ENCODE measurements around the gene RUBCN.

Gene RUBCN

DNA sequence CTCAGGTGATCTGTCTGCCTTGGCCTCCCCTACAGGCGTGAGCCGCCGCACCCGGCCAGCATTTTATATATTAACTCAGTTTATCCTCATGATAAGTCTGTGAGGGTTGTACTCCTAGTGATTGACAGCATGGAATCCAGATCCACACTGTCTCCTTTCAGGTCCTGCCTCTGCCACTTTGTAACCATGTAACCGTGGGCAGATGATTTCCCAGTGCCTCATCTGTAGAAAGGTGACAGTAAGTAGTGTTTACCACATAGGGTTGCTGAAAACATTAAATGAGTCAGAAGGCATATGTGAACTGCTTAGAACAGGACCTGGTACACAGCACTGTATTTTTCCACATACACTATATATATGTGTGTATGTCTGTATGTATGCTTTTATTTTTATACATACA lies 15.4 kb upstream of the RUBCN start:
- Histone ChIP-seq H3K4me2 (peak overlapping the region; percentile 79), H3K27me3 (ENCODE audit: insufficient read depth, low read depth) (no peaks in the 10 kb centered on the region), H3K79me2 (ENCODE audit: insufficient read depth, low read depth) (peaks cover 43% of the 10 kb centered on the region), H3K36me3 (ENCODE audit: insufficient read depth) (no peaks in the 10 kb centered on the region), H3K9ac (peak overlapping the region; percentile 38; the same call in 1 of the 2 replicates), H3K4me3 (IDR thresholded peaks at IDR 0.05; ENCODE audit: insufficient read depth, low read depth, low read length) (no peak overlapping the region), H2AFZ (ENCODE audit: low read depth) (no peak overlapping the region), H4K20me1 (ENCODE audit: insufficient read depth) (peaks cover 28% of the 10 kb centered on the region), H3K4me1 (ENCODE audit: low read depth, poor library complexity, severe bottlenecking) (peaks cover 32% of the 10 kb centered on the region), H3K27ac (no peak overlapping the region)
- TF ChIP-seq, protein P1, sequence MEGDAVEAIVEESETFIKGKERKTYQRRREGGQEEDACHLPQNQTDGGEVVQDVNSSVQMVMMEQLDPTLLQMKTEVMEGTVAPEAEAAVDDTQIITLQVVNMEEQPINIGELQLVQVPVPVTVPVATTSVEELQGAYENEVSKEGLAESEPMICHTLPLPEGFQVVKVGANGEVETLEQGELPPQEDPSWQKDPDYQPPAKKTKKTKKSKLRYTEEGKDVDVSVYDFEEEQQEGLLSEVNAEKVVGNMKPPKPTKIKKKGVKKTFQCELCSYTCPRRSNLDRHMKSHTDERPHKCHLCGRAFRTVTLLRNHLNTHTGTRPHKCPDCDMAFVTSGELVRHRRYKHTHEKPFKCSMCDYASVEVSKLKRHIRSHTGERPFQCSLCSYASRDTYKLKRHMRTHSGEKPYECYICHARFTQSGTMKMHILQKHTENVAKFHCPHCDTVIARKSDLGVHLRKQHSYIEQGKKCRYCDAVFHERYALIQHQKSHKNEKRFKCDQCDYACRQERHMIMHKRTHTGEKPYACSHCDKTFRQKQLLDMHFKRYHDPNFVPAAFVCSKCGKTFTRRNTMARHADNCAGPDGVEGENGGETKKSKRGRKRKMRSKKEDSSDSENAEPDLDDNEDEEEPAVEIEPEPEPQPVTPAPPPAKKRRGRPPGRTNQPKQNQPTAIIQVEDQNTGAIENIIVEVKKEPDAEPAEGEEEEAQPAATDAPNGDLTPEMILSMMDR (conservative IDR thresholded peaks at IDR 0.05; ENCODE audit: low read depth, low read length), result no peak

DNA sequence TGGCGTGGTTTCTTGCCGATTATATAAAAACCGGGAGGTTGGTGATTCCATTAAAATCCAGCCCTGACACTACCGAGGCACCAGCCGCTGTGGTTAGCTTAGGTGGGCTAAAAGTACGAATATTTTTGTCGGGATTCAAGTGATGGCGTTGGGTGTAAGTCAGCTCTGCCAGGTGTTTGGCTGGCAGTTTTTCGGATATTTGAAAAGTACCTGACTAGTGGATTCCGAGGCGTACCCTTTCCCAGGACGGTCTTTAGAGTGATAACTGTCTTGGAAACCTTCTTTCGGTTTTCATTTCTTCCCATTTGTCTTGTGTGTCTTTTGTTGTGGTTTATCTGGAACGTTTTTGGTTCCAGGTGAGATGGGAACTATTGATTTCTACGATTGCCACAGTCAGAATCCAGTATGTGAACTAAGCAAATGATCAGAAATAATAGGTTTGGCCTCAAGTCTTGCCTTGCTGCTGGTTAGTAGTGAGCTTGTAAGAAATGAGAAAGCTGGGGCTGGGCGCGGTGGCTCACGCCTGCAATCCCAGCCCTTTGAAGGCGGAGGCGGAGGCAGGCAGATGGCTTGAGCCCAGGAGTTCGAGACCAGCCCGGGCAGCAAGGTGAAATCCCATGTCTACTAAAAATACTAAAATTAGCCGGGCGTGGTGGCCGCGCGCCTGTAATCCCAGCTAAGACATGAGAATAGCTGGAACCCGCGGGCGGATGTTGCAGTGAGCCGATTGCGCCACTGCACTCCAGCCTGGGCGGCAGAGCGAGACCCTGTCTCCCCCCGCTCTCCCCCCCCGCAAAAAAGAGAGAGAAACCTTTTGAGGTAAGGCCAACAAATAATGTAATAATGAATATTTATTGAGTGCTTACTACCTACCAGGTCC lies 14.4 kb upstream of the RUBCN start:
- H3K4me2 ChIP-seq, result peak overlapping the region; percentile 79
- H3K27me3 ChIP-seq (ENCODE audit: insufficient read depth, low read depth), result no peaks in the 10 kb centered on the region
- H4K20me1 ChIP-seq (ENCODE audit: insufficient read depth), result peaks cover 28% of the 10 kb centered on the region
- H3K27ac ChIP-seq, result peak overlapping the region; percentile 31; the same call in 1 of the 2 replicates
- H3K4me1 ChIP-seq (ENCODE audit: low read depth, poor library complexity, severe bottlenecking), result peaks cover 37% of the 10 kb centered on the region
- no peaks in the 10 kb centered on the region for H3K36me3 ChIP-seq (ENCODE audit: insufficient read depth)
- TF ChIP-seq, protein P1 (conservative IDR thresholded peaks at IDR 0.05; ENCODE audit: low read depth, low read length), result no peak
- H3K9ac ChIP-seq, result peak overlapping the region; percentile 38; the same call in 1 of the 2 replicates
- peak overlapping the region; percentile 66 for H3K4me3 ChIP-seq (IDR thresholded peaks at IDR 0.05; ENCODE audit: insufficient read depth, low read depth, low read length)
- peaks cover 43% of the 10 kb centered on the region for H3K79me2 ChIP-seq (ENCODE audit: insufficient read depth, low read depth)
- H2AFZ ChIP-seq (ENCODE audit: low read depth), result peak overlapping the region; percentile 87; the same call in 1 of the 2 replicates

DNA sequence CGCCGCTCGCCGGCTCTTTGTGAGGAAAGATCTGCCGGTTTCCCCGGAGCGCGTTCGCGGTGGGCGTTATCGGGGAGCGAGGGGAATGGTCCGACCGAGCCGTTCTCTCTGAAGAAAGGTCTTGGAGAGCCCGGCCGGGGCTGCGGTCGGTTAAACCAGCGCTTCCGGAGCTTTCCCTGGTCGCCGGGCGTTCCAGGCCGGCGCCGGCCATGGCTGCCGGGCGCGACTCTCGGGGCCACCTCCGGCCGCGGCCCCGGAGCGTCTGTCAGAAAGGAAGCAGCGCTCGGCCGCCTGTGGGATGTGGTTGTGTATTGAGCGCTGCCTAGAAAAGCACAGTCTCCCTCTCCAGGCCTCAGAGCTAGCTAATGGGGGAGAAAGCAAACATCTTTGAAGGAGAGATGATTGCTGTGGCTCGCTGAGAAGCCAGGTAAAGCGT lies 13.7 kb upstream of the RUBCN start:
- Histone ChIP-seq H3K4me1 (ENCODE audit: low read depth, poor library complexity, severe bottlenecking) (peaks cover 37% of the 10 kb centered on the region), H3K36me3 (ENCODE audit: insufficient read depth) (no peaks in the 10 kb centered on the region), H4K20me1 (ENCODE audit: insufficient read depth) (peaks cover 28% of the 10 kb centered on the region), H3K4me2 (peak overlapping the region; percentile 79), H2AFZ (ENCODE audit: low read depth) (peak overlapping the region; percentile 87), H3K27me3 (ENCODE audit: insufficient read depth, low read depth) (no peaks in the 10 kb centered on the region), H3K9ac (peak overlapping the region; percentile 38; the same call in 1 of the 2 replicates), H3K4me3 (IDR thresholded peaks at IDR 0.05; ENCODE audit: insufficient read depth, low read depth, low read length) (peak overlapping the region; percentile 66), H3K79me2 (ENCODE audit: insufficient read depth, low read depth) (peaks cover 43% of the 10 kb centered on the region), H3K27ac (peak overlapping the region; percentile 31)
- TF ChIP-seq, protein P1 (conservative IDR thresholded peaks at IDR 0.05; ENCODE audit: low read depth, low read length), result no peak

DNA sequence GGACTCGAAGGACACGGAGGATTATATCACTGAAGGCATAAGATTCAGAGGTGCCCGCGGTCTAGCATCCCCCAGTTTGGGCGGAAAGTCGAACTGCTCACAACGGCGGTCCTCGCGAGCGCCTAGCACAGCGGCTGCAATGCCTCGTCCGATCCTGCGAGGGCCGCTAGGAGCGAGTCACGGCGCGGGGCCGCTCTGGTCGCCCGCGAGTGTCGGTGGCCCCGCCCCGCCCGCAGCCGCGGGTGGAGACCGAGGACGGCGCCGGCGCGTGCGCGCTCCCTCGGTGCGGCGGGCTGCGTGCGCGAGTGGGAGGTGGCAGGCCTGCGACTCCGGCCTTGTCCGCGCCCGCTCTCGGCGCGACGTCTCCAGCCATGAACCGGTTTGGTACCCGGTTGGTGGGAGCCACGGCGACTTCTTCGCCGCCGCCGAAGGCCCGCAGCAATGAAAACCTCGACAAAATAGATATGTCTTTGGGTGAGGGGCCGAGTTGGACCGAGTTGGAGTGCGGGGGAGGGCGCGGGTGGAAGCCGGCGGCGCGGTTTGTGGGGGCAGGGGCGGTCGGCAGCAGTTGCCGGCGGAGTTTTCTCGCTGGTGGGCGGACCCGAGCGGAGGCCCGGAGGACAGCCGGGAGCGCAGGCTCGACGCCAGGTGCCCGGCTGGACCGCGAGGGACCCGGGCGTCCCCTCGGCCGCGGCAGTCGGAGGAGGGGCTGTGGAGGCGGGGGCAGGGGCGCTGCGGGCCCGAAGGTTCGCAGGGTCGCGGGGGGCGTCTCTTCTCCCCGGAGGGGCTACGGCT lies 13.1 kb upstream of the RUBCN start, which contains the start of gene FYTTD1:
Gene FYTTD1 (plus strand): TSS at position 283 of the 795 bp plus-strand sequence. CDS start 89 bp downstream, at position 372.
- TF ChIP-seq, protein P1 (conservative IDR thresholded peaks at IDR 0.05; ENCODE audit: low read depth, low read length), result no peak
- peak within 1 kb of the TSS; percentile 79 for H3K4me2 ChIP-seq
- H3K9ac ChIP-seq, result peak within 1 kb of the TSS; percentile 38; the same call in 1 of the 2 replicates
- peak within 1 kb of the TSS; percentile 66 for H3K4me3 ChIP-seq (IDR thresholded peaks at IDR 0.05; ENCODE audit: insufficient read depth, low read depth, low read length)
- no peaks in the 10 kb centered on the region for H3K36me3 ChIP-seq (ENCODE audit: insufficient read depth)
- peaks cover 37% of the 10 kb centered on the region for H3K79me2 ChIP-seq (ENCODE audit: insufficient read depth, low read depth)
- peaks cover 37% of the 10 kb centered on the region for H3K4me1 ChIP-seq (ENCODE audit: low read depth, poor library complexity, severe bottlenecking)
- peak within 1 kb of the TSS; percentile 31 for H3K27ac ChIP-seq
- H2AFZ ChIP-seq (ENCODE audit: low read depth), result peak within 1 kb of the TSS; percentile 87
- no peaks in the 10 kb centered on the region for H3K27me3 ChIP-seq (ENCODE audit: insufficient read depth, low read depth)
- peaks cover 28% of the 10 kb centered on the region for H4K20me1 ChIP-seq (ENCODE audit: insufficient read depth)

Data from KMS-11 (cell line).